Fibroblast of lung (primary cell): ENCODE data around the gene PRKX.
"Not testable (repeated sequence)": the region's sequence is repeated elsewhere in the genome, so short reads cannot be mapped to it uniquely, and the experiment has no call there.

Experiments used
- EZH2 ChIP-seq: IDR thresholded peaks from 2 replicates; pipeline ENCODE4 v1.5.1; 2012; ENCODE audit warnings: low read length, control low read depth, mild to moderate bottlenecking; ENCODE audit errors: missing control alignments
- TF ChIP-seq, protein P1 (sequence below), 2 donors: IDR thresholded peaks in 1 of 2; conservative IDR thresholded peaks in 1 of 2; 1 replicate in 1 of 2; 2 replicates in 1 of 2; pipeline ENCODE4 v1.5.1; 2011 to 2012; ENCODE audit warnings: low read length in 2 of 2, control low read depth in 1 of 2, inconsistent platforms in 1 of 2, low read depth in 1 of 2, mild to moderate bottlenecking in 1 of 2

DNA sequence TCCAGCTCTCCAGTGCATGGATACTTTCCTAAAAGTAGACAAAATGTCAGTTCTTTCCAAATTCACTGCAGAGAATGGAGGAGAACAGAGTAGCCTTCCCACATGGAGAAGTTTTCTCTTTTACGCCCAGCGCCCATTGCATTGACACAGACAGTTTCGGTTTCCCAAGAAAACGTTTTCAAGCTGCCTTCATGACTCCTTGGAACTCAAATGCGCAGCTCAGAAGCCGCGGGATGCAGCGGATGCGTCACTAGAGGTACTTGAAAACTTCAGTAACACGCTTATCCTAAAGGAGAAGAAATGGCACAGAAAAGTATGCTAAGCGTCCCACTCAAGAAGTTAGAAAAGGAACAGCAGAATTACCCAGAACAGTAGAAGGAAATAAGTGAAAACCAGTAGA lies 23.1 kb upstream of the PRKX start:
- TF ChIP-seq, protein P1, sequence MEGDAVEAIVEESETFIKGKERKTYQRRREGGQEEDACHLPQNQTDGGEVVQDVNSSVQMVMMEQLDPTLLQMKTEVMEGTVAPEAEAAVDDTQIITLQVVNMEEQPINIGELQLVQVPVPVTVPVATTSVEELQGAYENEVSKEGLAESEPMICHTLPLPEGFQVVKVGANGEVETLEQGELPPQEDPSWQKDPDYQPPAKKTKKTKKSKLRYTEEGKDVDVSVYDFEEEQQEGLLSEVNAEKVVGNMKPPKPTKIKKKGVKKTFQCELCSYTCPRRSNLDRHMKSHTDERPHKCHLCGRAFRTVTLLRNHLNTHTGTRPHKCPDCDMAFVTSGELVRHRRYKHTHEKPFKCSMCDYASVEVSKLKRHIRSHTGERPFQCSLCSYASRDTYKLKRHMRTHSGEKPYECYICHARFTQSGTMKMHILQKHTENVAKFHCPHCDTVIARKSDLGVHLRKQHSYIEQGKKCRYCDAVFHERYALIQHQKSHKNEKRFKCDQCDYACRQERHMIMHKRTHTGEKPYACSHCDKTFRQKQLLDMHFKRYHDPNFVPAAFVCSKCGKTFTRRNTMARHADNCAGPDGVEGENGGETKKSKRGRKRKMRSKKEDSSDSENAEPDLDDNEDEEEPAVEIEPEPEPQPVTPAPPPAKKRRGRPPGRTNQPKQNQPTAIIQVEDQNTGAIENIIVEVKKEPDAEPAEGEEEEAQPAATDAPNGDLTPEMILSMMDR (conservative IDR thresholded peaks at IDR 0.05 in 1 of 2, IDR thresholded peaks at IDR 0.05 in 1 of 2; ENCODE audit: low read depth in 1 of 2, low read length in 2 of 2): not testable (repeated sequence)
- not testable (repeated sequence) for TF ChIP-seq EZH2
